Tibial nerve (tissue), 4 donors: ENCODE measurements around the gene NME1. TPM values are rescaled to one million over a fixed set of nuclear protein-coding genes. Genes with fewer than 3 reads are reported as not detected.

ENCODE experiments used
- DNase-seq, 2 donors: peaks; one replicate each; pipeline ENCODE4 v3.0.0-alpha.2; 2019; ENCODE audit warnings: low spot score in 2 of 2
- H3K27ac ChIP-seq, 4 donors: fragments of 200-600 bp; sonication (generic) in 3 of 4; one replicate each; pipeline ENCODE4 v1.5.1; 2017 to 2019; ENCODE audit warnings: mild to moderate bottlenecking in 1 of 4
- H3K27me3 ChIP-seq, 2 donors: fragments of 200-600 bp; sonication (generic) in 1 of 2; one replicate each; pipeline versions ENCODE4 v1.5.1 to v1.6.0; 2017 to 2019
- H3K36me3 ChIP-seq, 3 donors: fragments of 200-600 bp; sonication (generic); one replicate each; pipeline ENCODE4 v1.5.1; 2018 to 2019
- H3K4me1 ChIP-seq, 4 donors: fragments of 200-600 bp; sonication (generic) in 3 of 4; one replicate each; pipeline ENCODE4 v1.5.1; 2017 to 2019
- H3K4me3 ChIP-seq, 4 donors: fragments of 200-600 bp; sonication (generic) in 3 of 4; one replicate each; pipeline ENCODE4 v1.5.1; 2017 to 2019; ENCODE audit warnings: mild to moderate bottlenecking in 1 of 4, moderate library complexity in 1 of 4
- H3K9me3 ChIP-seq, 4 donors: fragments of 200-600 bp; sonication (generic) in 3 of 4; one replicate each; pipeline ENCODE4 v1.5.1; 2017 to 2019
- CTCF ChIP-seq, 5 experiments: fragments of 200-600 bp in 3 of 5; fragments of 450-650 bp in 2 of 5; sonication (generic) in 3 of 5; IDR thresholded peaks; one replicate each; pipeline ENCODE4 v1.5.1; 2016 to 2019; ENCODE audit warnings: antibody characterized with exemption in 5 of 5, mild to moderate bottlenecking in 3 of 5, moderate library complexity in 2 of 5
- EP300 ChIP-seq, 2 donors: sonication (generic); formaldehyde crosslinking; IDR thresholded peaks; one replicate each; pipeline ENCODE4 v1.6.1; 2017; ENCODE audit warnings: antibody characterized with exemption in 2 of 2, mild to moderate bottlenecking in 1 of 2
- POLR2A ChIP-seq, 2 donors: fragments of 450-650 bp; IDR thresholded peaks; one replicate each; pipeline ENCODE4 v1.6.1; 2017; ENCODE audit warnings: antibody characterized with exemption in 2 of 2, mild to moderate bottlenecking in 2 of 2, moderate library complexity in 2 of 2
- WGBS, 2 donors: methylation state at CpG; one replicate each; pipeline ENCODE4 v1.1.5; 2018; 5-methylcytosine and 5-hydroxymethylcytosine counted together
- total RNA-seq, 4 donors: library from RNA; depleted of rRNA; stranded (reverse); fragments of >200 nt; gene quantifications; one replicate each; pipeline ENCODE4 v1.1.0, GENCODE V29; 2016

The NME1 gene
- total RNA-seq, 4 donors from 2014 or later = 12.7 to 105 (median 38.7) TPM

GRCh38 chr17:51180486-51180885 is 27.1 kb downstream of the NME1 start:
- peaks cover 0 to 37% (median 0%) of the 10 kb centered on the region in 3 donors for H3K36me3 ChIP-seq
- 63 to 79% methylated on average over 5 of the region's 5 CpGs for WGBS, 2 donors
- TF ChIP-seq POLR2A (IDR thresholded peaks at IDR 0.05) (no peak), CTCF (IDR thresholded peaks at IDR 0.05) (no peak), EP300 (IDR thresholded peaks at IDR 0.05) (no peak)

GRCh38 chr17:51184124-51184523 is 30.8 kb downstream of the NME1 start:
- Histone ChIP-seq H3K4me3 (no peak overlapping the region), H3K27me3 (no peaks in the 10 kb centered on the region), H3K4me1 (peaks cover 0 to 13% (median 2%) of the 10 kb centered on the region in 4 donors), H3K9me3 (no peaks in the 10 kb centered on the region), H3K27ac (no peak overlapping the region), H3K36me3 (peaks cover 0 to 62% (median 6%) of the 10 kb centered on the region in 3 donors)
- DNase-seq = no peak
- WGBS, 2 donors = 61 to 69% methylated on average over 1 of the region's 1 CpG
- TF ChIP-seq EP300 (IDR thresholded peaks at IDR 0.05) = no peak
- TF ChIP-seq POLR2A (IDR thresholded peaks at IDR 0.05) = no peak

More at GRCh38 chr17:51180486-51180885, 27.1 kb downstream of the NME1 start:
- Histone ChIP-seq H3K27ac (no peak overlapping the region), H3K4me1 (peaks cover 0 to 33% (median 2%) of the 10 kb centered on the region in 4 donors), H3K4me3 (no peak overlapping the region), H3K27me3 (no peaks in the 10 kb centered on the region), H3K9me3 (no peaks in the 10 kb centered on the region)
- DNase-seq = no peak

GRCh38 chr17:51185763-51186332 is 32.5 kb downstream of the NME1 start:
- Histone ChIP-seq H3K36me3 (peaks cover 0 to 75% (median 9%) of the 10 kb centered on the region in 3 donors), H3K9me3 (no peaks in the 10 kb centered on the region), H3K27me3 (no peaks in the 10 kb centered on the region), H3K27ac (no peak overlapping the region), H3K4me3 (no peak overlapping the region), H3K4me1 (peaks cover 0 to 7% (median 0%) of the 10 kb centered on the region in 4 donors)
- no peak for TF ChIP-seq EP300 (IDR thresholded peaks at IDR 0.05)
- no peak for TF ChIP-seq POLR2A (IDR thresholded peaks at IDR 0.05)
- TF ChIP-seq CTCF (IDR thresholded peaks at IDR 0.05) = no peak
- no peak for DNase-seq
- 90 to 94% methylated on average over 8 of the region's 8 CpGs for WGBS, 2 donors

- DNase-seq = no peak
- peaks cover 0 to 7% (median 0%) of the 10 kb centered on the region in 4 donors for H3K4me1 ChIP-seq
- no peaks in the 10 kb centered on the region for H3K9me3 ChIP-seq
- H3K27ac ChIP-seq = no peak overlapping the region
- no peaks in the 10 kb centered on the region for H3K27me3 ChIP-seq
- WGBS, 2 donors = 79 to 82% methylated on average over 9 of the region's 9 CpGs
- TF ChIP-seq CTCF (IDR thresholded peaks at IDR 0.05) (no peak), POLR2A (IDR thresholded peaks at IDR 0.05) (no peak), EP300 (IDR thresholded peaks at IDR 0.05) (no peak)
- H3K4me3 ChIP-seq = no peak overlapping the region
- H3K36me3 ChIP-seq = peaks cover 4 to 80% (median 19%) of the 10 kb centered on the region in 3 donors
Observed at GRCh38 chr17:51188271-51188833, 35.0 kb downstream of the NME1 start.

GRCh38 chr17:51189162-51189561 is 35.8 kb downstream of the NME1 start:
- no peaks in the 10 kb centered on the region for H3K9me3 ChIP-seq
- no peak for TF ChIP-seq POLR2A (IDR thresholded peaks at IDR 0.05)
- TF ChIP-seq EP300 (IDR thresholded peaks at IDR 0.05) = no peak
- TF ChIP-seq CTCF (IDR thresholded peaks at IDR 0.05) = no peak
- peaks cover 4 to 84% (median 19%) of the 10 kb centered on the region in 3 donors for H3K36me3 ChIP-seq
- H3K4me3 ChIP-seq = no peak overlapping the region
- peaks cover 0 to 7% (median 0%) of the 10 kb centered on the region in 4 donors for H3K4me1 ChIP-seq
- no peaks in the 10 kb centered on the region for H3K27me3 ChIP-seq
- no peak for DNase-seq
- no peak overlapping the region for H3K27ac ChIP-seq
